Astrocyte (in vitro differentiated cells and primary cell): ENCODE measurements around the gene ANKRD12. TPM values are rescaled to one million over a fixed set of nuclear protein-coding genes. Genes with fewer than 3 reads are reported as not detected.
"Not testable (repeated sequence)": the region's sequence is repeated elsewhere in the genome, so short reads cannot be mapped to it uniquely, and the experiment has no call there.

ENCODE experiments used
- DNase-seq: peaks from one replicate; pipeline ENCODE4 v3.0.0-alpha.2; 2010; ENCODE audit warnings: low read depth
- FAIRE-seq: peaks from 2 replicates; lab custom pipeline; 2011; peaks lifted over from hg19 to GRCh38; lab: Jason Lieb, UNC
- H2AFZ ChIP-seq: 2 replicates; pipeline ENCODE4 v1.6.0; 2012; ENCODE audit warnings: low read depth, low read length, inconsistent platforms
- H3K27ac ChIP-seq: 2 replicates; pipeline ENCODE4 v1.5.1; 2011; ENCODE audit warnings: low read depth, low read length, inconsistent platforms
- H3K27me3 ChIP-seq: 2 replicates; pipeline ENCODE4 v1.6.0; 2011; ENCODE audit warnings: low read length, inconsistent platforms; ENCODE audit not compliant: insufficient read depth
- H3K36me3 ChIP-seq: 2 replicates; pipeline ENCODE4 v1.5.1; 2011; ENCODE audit warnings: low read length, inconsistent platforms; ENCODE audit not compliant: insufficient read depth
- H3K4me1 ChIP-seq: 2 replicates; pipeline ENCODE4 v1.5.1; 2011; ENCODE audit warnings: low read length, inconsistent platforms; ENCODE audit not compliant: insufficient read depth
- H3K4me2 ChIP-seq: 2 replicates; pipeline ENCODE4 v1.6.0; 2012; ENCODE audit warnings: low read length, inconsistent platforms
- H3K4me3 ChIP-seq: 2 replicates; pipeline ENCODE4 v1.5.1; 2011; ENCODE audit warnings: low read depth, mild to moderate bottlenecking, low read length, inconsistent platforms; ENCODE audit not compliant: insufficient read depth
- H3K79me2 ChIP-seq: 2 replicates; pipeline ENCODE4 v1.6.0; 2012; ENCODE audit warnings: mild to moderate bottlenecking, low read length, inconsistent platforms; ENCODE audit not compliant: insufficient read depth
- H3K9ac ChIP-seq: 2 replicates; pipeline ENCODE4 v1.6.0; 2012; ENCODE audit warnings: mild to moderate bottlenecking, low read length, inconsistent platforms
- H3K9me3 ChIP-seq: 2 replicates; pipeline ENCODE4 v1.5.1; 2012; ENCODE audit warnings: low read depth, mild to moderate bottlenecking, low read length, inconsistent platforms; ENCODE audit not compliant: insufficient read depth
- H4K20me1 ChIP-seq: 2 replicates; pipeline ENCODE4 v1.6.0; 2012; ENCODE audit warnings: low read length, inconsistent platforms; ENCODE audit not compliant: insufficient read depth
- H3K27ac Mint-ChIP-seq: one replicate; pipeline ENCODE4 v1.8.0; 2021; ENCODE audit warnings: mild to moderate bottlenecking, mixed read lengths; ENCODE audit not compliant: unreplicated experiment
- H3K27me3 Mint-ChIP-seq: one replicate; pipeline ENCODE4 v1.8.0; 2021; ENCODE audit warnings: low read depth, mixed read lengths; ENCODE audit not compliant: unreplicated experiment
- H3K36me3 Mint-ChIP-seq: one replicate; pipeline ENCODE4 v1.8.0; 2021; ENCODE audit warnings: low read depth, mixed read lengths; ENCODE audit not compliant: unreplicated experiment
- H3K4me1 Mint-ChIP-seq: one replicate; pipeline ENCODE4 v1.8.0; 2021; ENCODE audit warnings: low read depth, mixed read lengths; ENCODE audit not compliant: unreplicated experiment
- H3K4me3 Mint-ChIP-seq: one replicate; pipeline ENCODE4 v1.8.0; 2021; ENCODE audit warnings: mild to moderate bottlenecking, moderate library complexity, mixed read lengths; ENCODE audit not compliant: unreplicated experiment
- H3K9me3 Mint-ChIP-seq: one replicate; pipeline ENCODE4 v1.8.0; 2021; ENCODE audit warnings: mild to moderate bottlenecking, mixed read lengths; ENCODE audit not compliant: unreplicated experiment
- CTCF ChIP-seq: IDR thresholded peaks from 2 replicates; pipeline ENCODE4 v1.5.1; 2011; ENCODE audit warnings: low read depth, mild to moderate bottlenecking, inconsistent platforms, low read length, moderate library complexity; ENCODE audit not compliant: insufficient read depth
- EZH2 ChIP-seq: IDR thresholded peaks from 2 replicates; pipeline ENCODE4 v1.6.1; 2012; ENCODE audit warnings: mild to moderate bottlenecking, low read length, inconsistent platforms; ENCODE audit not compliant: insufficient read depth
- total RNA-seq: library from RNA; stranded (reverse); gene quantifications from 2 replicates; pipeline ENCODE4 v1.2.1, GENCODE V29; 2021

ANKRD12 gene
- total RNA-seq, 1 donor from 2014 or later: 24.4 TPM

DNA sequence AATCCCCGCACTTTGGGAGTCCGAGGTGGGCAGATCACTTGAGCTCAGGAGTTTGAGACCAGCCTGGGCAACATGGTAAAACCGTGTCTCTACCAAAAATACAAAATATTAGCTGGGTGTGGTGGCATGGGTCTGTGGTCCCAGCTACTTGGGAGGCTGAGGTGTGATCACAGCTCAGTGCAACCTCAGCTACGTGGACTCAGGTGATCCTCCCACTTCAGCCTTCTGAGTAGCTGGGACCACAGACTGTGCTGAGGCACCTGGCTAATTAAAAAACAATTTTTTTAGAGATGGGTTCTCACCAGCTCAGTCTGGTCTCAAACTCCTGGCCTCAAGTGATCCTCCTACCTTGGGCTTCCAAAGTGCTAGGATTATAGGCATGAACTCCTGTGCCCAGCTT lies 23.4 kb downstream of the ANKRD12 start:
- H3K9me3 ChIP-seq: no peaks in the 10 kb centered on the region
- TF ChIP-seq EZH2: no peak
- no peak for TF ChIP-seq CTCF
- H3K36me3 ChIP-seq: no peaks in the 10 kb centered on the region
- peaks cover 18% of the 10 kb centered on the region for H3K9me3 Mint-ChIP-seq
- H3K79me2 ChIP-seq: peaks cover 85% of the 10 kb centered on the region
- H3K4me1 ChIP-seq: no peaks in the 10 kb centered on the region
- H2AFZ ChIP-seq: no peak overlapping the region
- H3K4me2 ChIP-seq: no peak overlapping the region
- H3K27me3 Mint-ChIP-seq: no peaks in the 10 kb centered on the region
- no peak for DNase-seq
- H3K9ac ChIP-seq: no peak overlapping the region
- H3K36me3 Mint-ChIP-seq: peaks cover 12% of the 10 kb centered on the region
- H3K27me3 ChIP-seq: no peaks in the 10 kb centered on the region
- no peak overlapping the region for H3K4me3 ChIP-seq
- H3K4me1 Mint-ChIP-seq: no peaks in the 10 kb centered on the region
- H3K27ac Mint-ChIP-seq: no peak overlapping the region
- FAIRE-seq: no peak
- H3K4me3 Mint-ChIP-seq: no peak overlapping the region
- H4K20me1 ChIP-seq: peaks cover 55% of the 10 kb centered on the region
- H3K27ac ChIP-seq: no peak overlapping the region

DNA sequence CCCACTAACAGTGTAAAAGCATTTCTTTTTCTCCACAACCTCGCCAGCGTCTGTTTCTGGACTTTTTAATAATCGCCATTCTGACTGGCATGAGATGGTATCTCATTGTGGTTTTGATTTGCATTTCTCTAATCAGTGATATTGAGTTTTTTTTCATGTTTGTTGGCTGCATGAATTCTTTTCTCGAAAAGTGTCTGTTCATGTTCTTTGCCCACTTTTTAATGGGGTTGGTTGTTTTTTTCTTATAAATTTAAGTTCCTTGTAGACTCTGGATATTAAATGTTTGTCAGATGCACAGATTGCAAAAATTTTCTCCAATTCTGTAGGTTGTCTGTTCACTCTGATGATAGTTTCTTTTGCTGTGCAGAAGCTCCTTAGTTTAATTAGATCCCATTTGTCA lies 26.1 kb downstream of the ANKRD12 start:
- H3K4me3 ChIP-seq, H3K27ac Mint-ChIP-seq, H3K4me3 Mint-ChIP-seq, H3K27me3 Mint-ChIP-seq, H3K9me3 ChIP-seq, H3K36me3 ChIP-seq, H3K4me1 ChIP-seq, H2AFZ ChIP-seq, FAIRE-seq, H3K9ac ChIP-seq, H3K4me2 ChIP-seq, H3K27me3 ChIP-seq, H3K4me1 Mint-ChIP-seq, DNase-seq, H3K27ac ChIP-seq: not testable (repeated sequence)
- peaks cover 66% of the 10 kb centered on the region for H3K79me2 ChIP-seq
- peaks cover 18% of the 10 kb centered on the region for H3K9me3 Mint-ChIP-seq
- H4K20me1 ChIP-seq: peaks cover 50% of the 10 kb centered on the region
- peaks cover 11% of the 10 kb centered on the region for H3K36me3 Mint-ChIP-seq

GRCh38 chr18:9164149-9164548 lies 27.6 kb downstream of the ANKRD12 start:
- not testable (repeated sequence) for H3K27ac ChIP-seq, H3K4me1 ChIP-seq, H3K27me3 Mint-ChIP-seq, H3K27ac Mint-ChIP-seq, H3K9ac ChIP-seq, H2AFZ ChIP-seq, FAIRE-seq, H3K4me3 ChIP-seq, H3K36me3 ChIP-seq, H3K27me3 ChIP-seq, H3K9me3 ChIP-seq, H3K4me1 Mint-ChIP-seq, H3K4me3 Mint-ChIP-seq, H3K4me2 ChIP-seq, DNase-seq
- H3K79me2 ChIP-seq: peaks cover 53% of the 10 kb centered on the region
- Mint-ChIP-seq H3K36me3 (peaks cover 11% of the 10 kb centered on the region), H3K9me3 (peaks cover 18% of the 10 kb centered on the region)
- H4K20me1 ChIP-seq: peaks cover 38% of the 10 kb centered on the region

GRCh38 chr18:9165883-9166282 lies 29.3 kb downstream of the ANKRD12 start:
- not testable (repeated sequence) for H3K4me1 Mint-ChIP-seq, H3K27ac ChIP-seq, H2AFZ ChIP-seq, H3K9ac ChIP-seq, H3K4me2 ChIP-seq, H3K27me3 Mint-ChIP-seq, H3K9me3 ChIP-seq, H3K4me3 ChIP-seq, H3K36me3 ChIP-seq, H3K4me1 ChIP-seq, H3K4me3 Mint-ChIP-seq, FAIRE-seq, DNase-seq, H3K27ac Mint-ChIP-seq, H3K27me3 ChIP-seq
- peaks cover 29% of the 10 kb centered on the region for H4K20me1 ChIP-seq
- peaks cover 41% of the 10 kb centered on the region for H3K79me2 ChIP-seq
- Mint-ChIP-seq H3K9me3 (peaks cover 19% of the 10 kb centered on the region), H3K36me3 (peaks cover 15% of the 10 kb centered on the region)

GRCh38 chr18:9169515-9169914 lies 32.9 kb downstream of the ANKRD12 start:
- not testable (repeated sequence) for DNase-seq, H3K27ac Mint-ChIP-seq, H3K4me1 Mint-ChIP-seq, H3K27ac ChIP-seq, H3K4me3 Mint-ChIP-seq, H3K9me3 ChIP-seq, H3K27me3 Mint-ChIP-seq, H3K4me1 ChIP-seq, H3K9me3 Mint-ChIP-seq, H3K36me3 ChIP-seq, H3K4me3 ChIP-seq, H2AFZ ChIP-seq, H3K4me2 ChIP-seq, FAIRE-seq, H3K27me3 ChIP-seq, H3K9ac ChIP-seq
- peaks cover 11% of the 10 kb centered on the region for H3K36me3 Mint-ChIP-seq
- peaks cover 34% of the 10 kb centered on the region for H4K20me1 ChIP-seq
- peaks cover 41% of the 10 kb centered on the region for H3K79me2 ChIP-seq
